SJSA1 (cell line): Measurements from ENCODE around the gene TESK1. TPM values are rescaled to one million over a fixed set of nuclear protein-coding genes. Genes with fewer than 3 reads are reported as not detected.
"Not testable (repeated sequence)": the region's sequence is repeated elsewhere in the genome, so short reads cannot be mapped to it uniquely, and the experiment has no call there.

Source experiments
- DNase-seq, 2 experiments: peaks; one replicate each; pipeline ENCODE4 v3.0.0-alpha.2; 2015 to 2020; ENCODE audit warnings: low spot score in 2 of 2, low read depth in 1 of 2
- H3K27ac ChIP-seq: fragments of 250-450 bp; sonication (Bioruptor Pico); 2 replicates; pipeline ENCODE4 v1.5.1; 2020; ENCODE audit warnings: mild to moderate bottlenecking, moderate library complexity
- H3K27me3 ChIP-seq: fragments of 250-450 bp; sonication (Bioruptor Pico); replicated peaks from 2 replicates; pipeline ENCODE4 v1.5.1; 2020; ENCODE audit warnings: mild to moderate bottlenecking, moderate library complexity
- H3K36me3 ChIP-seq: fragments of 250-450 bp; sonication (Bioruptor Pico); 2 replicates; pipeline ENCODE4 v1.5.1; 2020; ENCODE audit warnings: mild to moderate bottlenecking
- H3K4me1 ChIP-seq: fragments of 250-450 bp; sonication (Bioruptor Pico); replicated peaks from 2 replicates; pipeline ENCODE4 v1.6.1; 2021; ENCODE audit warnings: mild to moderate bottlenecking
- H3K4me3 ChIP-seq: fragments of 250-450 bp; sonication (Bioruptor Pico); 2 replicates; pipeline ENCODE4 v1.5.1; 2020; ENCODE audit warnings: mild to moderate bottlenecking
- H3K9me3 ChIP-seq: fragments of 250-450 bp; sonication (Bioruptor Pico); replicated peaks from 2 replicates; pipeline ENCODE4 v1.5.1; 2020; ENCODE audit warnings: mild to moderate bottlenecking
- total RNA-seq: library from RNA; depleted of rRNA; stranded (reverse); fragments of >200 nt; shearing (Covaris generic); gene quantifications from 2 replicates; pipeline ENCODE4 v1.2.3, GENCODE V29; 2014

Gene TESK1
- total RNA-seq, 1 experiment from 2014 or later = 5.2 TPM

GRCh38 chr9:35566417-35566816, 38.6 kb upstream of the TESK1 start:
- Histone ChIP-seq H3K9me3 (no peaks in the 10 kb centered on the region), H3K4me1 (no peaks in the 10 kb centered on the region), H3K4me3 (no peak overlapping the region), H3K27me3 (no peaks in the 10 kb centered on the region), H3K36me3 (no peaks in the 10 kb centered on the region), H3K27ac (no peak overlapping the region)
- DNase-seq = no peak

- DNase-seq = no peak
- Histone ChIP-seq H3K36me3 (no peaks in the 10 kb centered on the region), H3K27me3 (no peaks in the 10 kb centered on the region)
These were observed 36.9 kb upstream of the TESK1 start for GRCh38 chr9:35568196-35568595.

GRCh38 chr9:35569206-35569605, 35.9 kb upstream of the TESK1 start:
- Histone ChIP-seq H3K9me3 (no peaks in the 10 kb centered on the region), H3K36me3 (no peaks in the 10 kb centered on the region), H3K4me3 (no peak overlapping the region), H3K27ac (no peak overlapping the region), H3K4me1 (no peaks in the 10 kb centered on the region), H3K27me3 (no peaks in the 10 kb centered on the region)
- DNase-seq = no peak

More at GRCh38 chr9:35568196-35568595, 36.9 kb upstream of the TESK1 start:
- no peaks in the 10 kb centered on the region for H3K9me3 ChIP-seq
- no peak overlapping the region for H3K4me3 ChIP-seq
- H3K4me1 ChIP-seq = no peaks in the 10 kb centered on the region
- H3K27ac ChIP-seq = no peak overlapping the region

DNA sequence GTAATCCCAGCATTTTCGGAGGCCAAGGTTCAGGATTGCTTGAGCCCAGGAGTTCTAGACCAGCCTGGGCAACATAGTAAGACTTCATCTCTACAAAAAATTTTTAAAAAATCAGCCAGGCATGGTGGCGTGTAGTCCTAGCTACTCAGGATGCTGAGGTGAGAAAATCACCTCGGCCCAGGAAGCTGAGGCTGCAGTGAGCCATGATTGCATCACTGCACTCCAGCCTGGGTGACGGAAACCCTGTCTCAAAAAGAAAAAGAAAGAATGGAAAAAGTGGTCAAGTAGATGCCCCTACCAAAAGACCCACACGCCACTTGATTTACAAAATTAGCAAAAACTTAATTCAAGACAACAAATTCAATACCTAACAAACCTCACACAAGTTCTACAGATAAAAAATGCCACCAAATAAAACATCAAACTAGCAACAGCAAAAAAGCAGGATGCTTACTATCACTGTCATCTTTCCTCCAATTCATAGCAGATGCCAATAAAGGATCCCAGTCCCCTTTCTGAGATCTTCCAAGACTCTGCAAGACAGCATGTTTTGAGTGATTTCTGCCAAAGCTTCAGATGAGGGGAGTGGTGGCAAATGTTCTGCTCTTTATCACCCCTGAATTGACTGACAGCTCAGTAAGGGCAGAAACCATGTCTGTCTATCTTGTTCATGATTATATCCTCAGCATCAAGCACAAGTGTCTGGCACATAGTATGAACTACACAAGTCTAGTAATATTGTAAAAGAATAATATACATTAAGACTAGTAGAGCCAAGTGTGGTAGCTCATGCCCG, 34.2 kb upstream of the TESK1 start:
- no peaks in the 10 kb centered on the region for H3K27me3 ChIP-seq

GRCh38 chr9:35574578-35575122, 30.4 kb upstream of the TESK1 start:
- DNase-seq = no peak
- Histone ChIP-seq H3K4me1 (no peaks in the 10 kb centered on the region), H3K9me3 (no peaks in the 10 kb centered on the region), H3K27me3 (no peaks in the 10 kb centered on the region), H3K27ac (no peak overlapping the region), H3K4me3 (no peak overlapping the region), H3K36me3 (no peaks in the 10 kb centered on the region)

More for the DNA sequence above, 34.2 kb upstream of the TESK1 start:
- H3K27ac ChIP-seq = no peak overlapping the region
- H3K36me3 ChIP-seq = no peaks in the 10 kb centered on the region
- H3K4me3 ChIP-seq = no peak overlapping the region
- DNase-seq = no peak
- H3K9me3 ChIP-seq = no peaks in the 10 kb centered on the region
- no peaks in the 10 kb centered on the region for H3K4me1 ChIP-seq

- H3K9me3 ChIP-seq = no peaks in the 10 kb centered on the region
- no peaks in the 10 kb centered on the region for H3K36me3 ChIP-seq
- DNase-seq = no peak
- H3K4me3 ChIP-seq = no peak overlapping the region
- H3K27me3 ChIP-seq = no peaks in the 10 kb centered on the region
- H3K4me1 ChIP-seq = no peaks in the 10 kb centered on the region
- no peak overlapping the region for H3K27ac ChIP-seq
These were observed 29.6 kb upstream of the TESK1 start for GRCh38 chr9:35575478-35575877.

GRCh38 chr9:35577486-35577885, 27.6 kb upstream of the TESK1 start:
- no peak for DNase-seq
- Histone ChIP-seq H3K9me3 (no peaks in the 10 kb centered on the region), H3K36me3 (no peaks in the 10 kb centered on the region), H3K4me1 (no peaks in the 10 kb centered on the region), H3K27ac (no peak overlapping the region), H3K4me3 (no peak overlapping the region), H3K27me3 (no peaks in the 10 kb centered on the region)

DNA sequence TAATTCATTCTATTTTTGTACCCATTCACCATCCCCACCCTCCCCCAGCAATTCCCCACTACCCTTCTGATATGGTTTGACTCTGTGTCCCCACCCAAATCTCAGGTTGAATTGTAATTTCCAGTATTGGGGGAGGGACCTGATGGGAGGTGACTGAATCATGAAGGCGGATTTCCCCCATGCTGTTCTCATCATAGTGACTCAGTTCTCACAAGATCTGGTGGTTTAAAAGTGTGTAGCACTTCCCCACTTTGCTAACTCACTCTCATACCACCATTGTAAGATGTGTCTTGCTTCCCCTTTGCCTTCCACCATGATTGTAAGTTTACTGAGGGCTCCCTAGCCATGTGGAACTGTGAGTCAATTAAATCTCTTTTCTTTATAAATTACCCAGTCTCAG, 25.9 kb upstream of the TESK1 start:
- Histone ChIP-seq H3K4me3 (no peak overlapping the region), H3K27ac (no peak overlapping the region), H3K36me3 (no peaks in the 10 kb centered on the region), H3K4me1 (no peaks in the 10 kb centered on the region), H3K9me3 (no peaks in the 10 kb centered on the region), H3K27me3 (no peaks in the 10 kb centered on the region)
- no peak for DNase-seq

GRCh38 chr9:35579659-35580227, 25.3 kb upstream of the TESK1 start:
- not testable (repeated sequence) for H3K27ac ChIP-seq, H3K4me1 ChIP-seq, H3K4me3 ChIP-seq

GRCh38 chr9:35583521-35583920, 21.5 kb upstream of the TESK1 start:
- H3K4me1 ChIP-seq, DNase-seq, H3K9me3 ChIP-seq, H3K4me3 ChIP-seq, H3K27ac ChIP-seq, H3K36me3 ChIP-seq, H3K27me3 ChIP-seq: not testable (repeated sequence)

More at GRCh38 chr9:35579659-35580227, 25.3 kb upstream of the TESK1 start:
- not testable (repeated sequence) for H3K36me3 ChIP-seq, H3K9me3 ChIP-seq, H3K27me3 ChIP-seq, DNase-seq

GRCh38 chr9:35584681-35585080, 20.4 kb upstream of the TESK1 start:
- not testable (repeated sequence) for H3K4me1 ChIP-seq, H3K9me3 ChIP-seq, H3K27me3 ChIP-seq, H3K27ac ChIP-seq, DNase-seq, H3K4me3 ChIP-seq, H3K36me3 ChIP-seq

DNA sequence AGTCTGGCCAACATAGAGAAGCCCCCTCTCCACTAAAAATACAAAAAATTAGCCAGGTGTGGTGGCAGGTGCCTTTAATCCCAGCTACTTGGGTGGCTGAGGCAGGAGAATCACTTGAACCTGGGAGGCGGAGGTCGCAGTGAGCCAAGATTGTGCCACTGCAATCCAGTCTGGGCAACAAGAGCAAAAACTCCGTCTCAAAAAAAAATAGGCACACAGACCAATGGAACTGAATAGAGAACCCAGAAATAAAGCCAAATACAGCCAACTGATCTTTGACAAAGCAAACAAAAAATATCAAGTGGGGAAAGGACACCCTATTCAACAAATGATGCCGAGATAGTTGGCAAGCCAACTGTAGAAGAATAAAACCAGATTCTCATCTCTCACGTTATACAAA, 16.6 kb upstream of the TESK1 start:
- H3K4me3 ChIP-seq, H3K4me1 ChIP-seq, H3K27ac ChIP-seq, H3K9me3 ChIP-seq, H3K27me3 ChIP-seq, H3K36me3 ChIP-seq, DNase-seq: not testable (repeated sequence)

GRCh38 chr9:35593581-35593980, 11.5 kb upstream of the TESK1 start:
- H3K27ac ChIP-seq = no peak overlapping the region
- H3K36me3 ChIP-seq = no peaks in the 10 kb centered on the region
- no peaks in the 10 kb centered on the region for H3K9me3 ChIP-seq
- no peak overlapping the region for H3K4me3 ChIP-seq
- no peaks in the 10 kb centered on the region for H3K27me3 ChIP-seq
- no peaks in the 10 kb centered on the region for H3K4me1 ChIP-seq
- no peak for DNase-seq

- no peak overlapping the region for H3K4me3 ChIP-seq
- H3K27me3 ChIP-seq = no peaks in the 10 kb centered on the region
- no peak overlapping the region for H3K27ac ChIP-seq
- H3K9me3 ChIP-seq = no peaks in the 10 kb centered on the region
- DNase-seq = no peak
- no peaks in the 10 kb centered on the region for H3K36me3 ChIP-seq
- no peaks in the 10 kb centered on the region for H3K4me1 ChIP-seq
These were observed 10.6 kb upstream of the TESK1 start for GRCh38 chr9:35594471-35594870.
